Stimulated activated CD8-positive, alpha-beta memory T cell treated with anti-CD3 and anti-CD28 coated beads, Interleukin-7, amount 100 ng/mL, for 48 hours (primary cell): ENCODE results near the gene CCDC18.
A peak's percentile ranks its signal among the peaks of the same experiment; 100 is the strongest.

ENCODE experiments used
- DNase-seq, 2 donors: peaks; one replicate each; pipeline ENCODE4 v3.0.0-alpha.2; 2020; ENCODE audit warnings: low read depth in 1 of 2; ENCODE audit errors: extremely low read depth in 1 of 2

Gene CCDC18

DNA sequence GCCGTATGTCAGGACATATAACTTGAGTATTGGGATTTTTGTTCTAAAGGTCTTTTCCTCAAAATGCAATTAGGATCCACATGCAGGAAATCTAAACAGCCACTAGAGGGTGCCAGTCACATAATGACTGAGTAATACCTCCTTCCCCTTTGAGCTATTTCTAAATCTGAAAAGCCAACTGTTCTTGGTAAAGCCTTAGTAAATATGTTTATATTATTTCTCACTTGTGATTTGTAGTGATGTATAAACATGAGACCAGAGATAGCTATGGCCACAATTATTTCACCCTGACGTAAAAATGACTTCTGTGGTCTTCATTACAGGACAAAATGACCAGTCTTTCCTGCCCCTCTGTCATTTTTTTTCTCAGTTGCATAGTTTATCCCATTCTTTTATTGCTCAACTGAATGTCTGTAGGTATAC lies 124.2 kb downstream of the CCDC18 start:
- DNase-seq: peak in 1 of 2 donors; percentile 18

DNA sequence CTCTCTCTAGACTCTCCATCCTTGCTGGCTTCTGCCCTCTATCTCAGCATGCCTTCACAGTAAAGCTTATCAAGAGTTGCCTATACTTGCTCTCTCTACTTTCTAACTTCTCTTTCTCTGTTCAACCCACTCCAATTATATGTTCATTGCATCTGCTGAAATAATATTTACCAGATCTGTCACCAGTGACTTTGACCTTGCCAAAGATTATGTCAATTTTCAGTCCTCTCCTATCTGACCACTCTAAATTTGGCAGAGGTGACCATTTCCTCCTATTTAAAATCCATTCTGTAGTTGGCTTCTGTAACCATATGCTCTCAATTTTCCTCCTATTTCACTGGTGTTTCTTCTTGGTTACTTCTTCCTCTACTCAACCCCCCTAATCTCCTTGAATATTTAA lies 126.4 kb downstream of the CCDC18 start:
- DNase-seq: no peak

DNA sequence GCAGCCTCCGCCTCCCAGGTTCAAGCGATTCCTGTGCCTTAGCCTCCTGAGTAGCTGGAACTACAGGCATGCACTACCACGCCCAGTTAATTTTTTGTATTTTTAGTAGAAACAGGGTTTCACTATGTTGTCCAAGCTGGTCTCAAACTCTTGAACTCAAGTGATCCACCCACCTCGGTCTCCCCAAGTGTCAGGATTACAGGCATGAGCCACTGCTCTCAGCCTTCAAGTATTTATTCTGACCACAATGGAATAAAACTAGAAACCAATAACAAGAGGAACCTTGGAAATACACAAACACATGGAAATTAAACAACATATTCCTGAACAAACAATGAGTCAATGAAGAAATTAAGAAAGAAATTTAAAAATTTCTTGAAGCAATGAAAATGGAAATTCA lies 132.5 kb downstream of the CCDC18 start:
- DNase-seq: no peak

DNA sequence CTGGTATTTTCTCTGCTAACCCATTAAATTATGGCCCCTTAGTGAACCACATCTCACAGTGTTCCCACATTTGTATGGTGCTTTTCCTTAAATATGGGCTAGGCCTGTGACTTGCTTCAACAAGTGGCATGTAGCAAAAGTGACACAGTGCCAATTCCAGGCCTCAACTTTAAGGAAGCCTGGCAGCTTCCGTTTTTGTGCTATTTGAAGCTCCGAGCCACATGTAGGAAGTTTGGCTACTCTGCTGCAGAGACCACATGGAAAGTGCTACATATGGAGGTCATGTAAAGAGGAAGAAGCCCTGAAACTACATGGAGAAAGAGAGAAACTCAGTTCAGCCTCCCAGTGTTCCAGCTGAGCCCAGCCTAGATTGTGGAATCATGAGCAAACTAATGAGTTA lies 136.7 kb downstream of the CCDC18 start:
- no peak for DNase-seq

DNA sequence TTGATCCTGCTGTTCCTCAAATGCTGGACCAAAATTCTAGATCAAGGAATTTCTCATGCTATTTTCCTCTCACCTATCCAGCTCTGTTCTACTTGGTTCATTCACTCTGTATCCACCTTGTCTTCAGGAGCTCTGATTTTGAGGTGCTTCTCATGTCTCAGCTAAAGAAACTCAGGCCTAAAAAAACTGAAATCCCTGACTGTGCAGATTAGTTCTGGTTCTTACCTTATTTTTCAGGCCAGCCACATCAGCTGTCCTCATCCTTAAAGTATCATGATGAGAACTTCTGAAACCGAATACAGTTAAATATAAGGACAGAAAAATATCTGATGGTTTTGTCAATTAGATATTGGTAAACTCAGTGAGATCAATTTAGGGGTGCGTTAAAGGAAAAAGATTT lies 137.4 kb downstream of the CCDC18 start:
- DNase-seq: no peak

DNA sequence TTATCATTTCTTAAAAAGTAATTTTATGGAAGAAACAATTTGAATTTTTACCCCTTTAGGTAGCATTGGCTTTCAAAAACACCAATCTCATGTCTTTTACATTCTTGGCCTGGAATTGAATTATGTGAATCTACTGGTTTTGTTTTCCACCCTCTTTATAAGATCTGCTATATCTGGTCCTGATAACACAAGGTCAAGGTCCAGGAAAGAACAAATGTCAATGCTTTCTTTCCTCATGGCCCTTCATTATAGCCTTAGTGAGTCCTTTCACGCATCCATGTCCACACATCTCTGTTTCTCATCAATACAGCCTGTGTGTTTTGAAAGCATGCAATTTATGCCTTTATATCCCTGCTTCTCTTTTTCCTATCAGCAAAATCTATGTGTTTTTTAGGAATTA lies 141.2 kb downstream of the CCDC18 start:
- DNase-seq: no peak

DNA sequence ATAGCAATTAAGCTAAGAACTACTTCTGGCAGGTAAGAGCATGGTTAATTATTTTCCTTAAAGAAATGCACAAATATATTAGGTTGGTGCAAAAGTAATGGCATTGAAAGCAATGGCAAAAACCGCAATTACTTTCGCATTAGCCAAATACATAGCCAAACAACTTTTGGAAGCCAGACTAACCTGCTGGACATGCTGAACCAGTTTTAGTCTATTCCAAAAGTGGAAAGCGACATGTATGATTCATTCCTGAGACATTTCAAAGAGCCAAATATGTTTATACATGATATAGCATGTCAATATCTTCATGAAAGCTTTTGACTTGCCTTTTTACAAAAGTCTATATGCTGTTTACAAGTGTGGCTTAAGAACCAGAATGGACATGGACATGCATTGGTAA lies 141.8 kb downstream of the CCDC18 start:
- DNase-seq: no peak

DNA sequence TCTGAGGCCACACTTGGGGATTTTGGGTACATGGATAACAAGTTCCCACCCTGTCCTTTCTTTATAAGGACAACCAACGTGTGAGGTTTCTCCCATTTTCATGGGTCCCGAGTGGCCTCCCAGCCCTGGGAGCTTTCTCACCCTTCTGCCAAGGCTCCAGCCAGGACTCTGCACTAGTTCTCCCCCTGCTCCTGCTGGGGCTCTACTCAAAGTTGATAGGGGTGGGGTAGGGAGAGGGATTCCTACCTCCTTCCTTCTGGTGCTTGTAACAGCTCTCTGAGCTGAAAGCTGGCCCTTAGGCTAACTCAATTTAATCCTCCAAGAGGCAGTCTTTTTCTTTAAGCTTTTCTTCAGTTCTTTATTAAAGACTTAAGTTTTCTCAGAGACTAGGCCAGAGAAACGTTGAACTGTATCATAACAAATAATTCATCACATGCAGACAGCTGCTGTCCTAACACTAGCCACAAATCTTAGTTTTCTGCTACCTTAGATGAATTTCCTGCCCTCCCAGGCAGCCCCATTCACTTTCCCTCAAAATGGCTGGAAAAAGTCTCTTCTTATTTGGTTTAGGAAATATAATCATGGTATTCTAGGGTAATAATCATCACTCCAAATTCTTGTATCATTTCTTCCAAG lies 142.8 kb downstream of the CCDC18 start:
- no peak for DNase-seq

DNA sequence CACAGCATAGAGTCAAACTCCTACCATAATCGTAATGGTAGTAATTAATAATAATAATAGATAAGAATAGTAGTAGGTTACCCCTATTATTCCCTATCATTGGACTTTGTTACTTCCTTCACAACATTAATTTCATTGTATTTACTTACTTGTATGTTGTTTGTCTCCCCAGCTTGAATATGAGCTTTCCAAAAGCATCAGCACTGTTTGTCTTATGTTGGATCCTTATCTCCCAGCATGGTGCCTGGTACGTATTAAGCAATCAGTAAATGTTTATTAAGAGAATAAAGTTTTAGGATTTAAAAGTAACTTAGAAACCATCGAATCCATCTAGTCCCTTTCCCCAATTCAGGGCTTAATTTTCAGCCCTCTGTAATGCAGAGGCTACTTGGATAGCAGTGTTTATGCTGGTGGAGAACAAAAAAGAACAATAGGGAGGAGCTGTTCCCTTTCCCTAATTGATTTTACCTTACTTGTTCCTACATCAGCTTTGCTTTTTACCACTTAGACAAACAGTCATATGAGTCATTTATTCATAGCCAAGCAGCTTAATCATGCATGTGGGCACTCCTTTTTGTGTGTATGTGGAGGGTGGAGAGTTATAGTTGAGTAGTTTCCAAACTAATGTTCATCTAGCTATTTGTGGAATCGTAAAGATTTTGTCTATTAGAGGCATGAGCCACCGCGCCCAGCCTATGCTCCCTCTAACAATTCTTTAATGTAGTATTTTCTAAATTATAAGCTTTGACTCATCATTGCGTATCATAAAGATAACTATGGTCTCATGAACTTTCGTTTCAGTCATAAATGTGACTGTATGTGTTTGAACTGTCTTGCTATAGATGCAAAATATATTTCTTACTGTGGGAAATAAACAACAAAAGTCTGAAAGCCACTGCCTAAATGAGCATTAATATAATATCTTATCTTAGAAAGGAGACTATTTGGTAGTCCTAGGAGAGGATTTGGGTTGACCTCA lies 144.3 kb downstream of the CCDC18 start:
- no peak for DNase-seq
